GM12872 (cell line): ENCODE results near the gene ALDOA.

Source experiments
- CTCF ChIP-seq: IDR thresholded peaks from 3 replicates; pipeline ENCODE4 v1.5.1; 2011; ENCODE audit warnings: low read depth, mild to moderate bottlenecking, low read length, moderate library complexity; ENCODE audit not compliant: insufficient read depth

Gene ALDOA

GRCh38 chr16:30065102-30065942 lies at the start of gene ALDOA:
TSS of gene ALDOA (plus strand) at chr16:30065760. CDS start at chr16:30066898, 1,138 bp downstream.
- no peak for TF ChIP-seq CTCF

GRCh38 chr16:30016555-30017276 lies 48.8 kb upstream of the ALDOA start:
- TF ChIP-seq CTCF, result no peak

GRCh38 chr16:30017277-30017656 lies 48.3 kb upstream of the ALDOA start:
- no peak for TF ChIP-seq CTCF

- no peak for TF ChIP-seq CTCF
These were observed 46.8 kb upstream of the ALDOA start for GRCh38 chr16:30018731-30019158.

GRCh38 chr16:30022887-30023286 lies 42.7 kb upstream of the ALDOA start, which contains the start of gene C16orf92:
TSS of gene C16orf92 (plus strand) at chr16:30023198. CDS start at chr16:30023341, 143 bp downstream.
- no peak for TF ChIP-seq CTCF

- TF ChIP-seq CTCF, result no peak
These were observed 42.0 kb upstream of the ALDOA start for GRCh38 chr16:30023586-30023985.

GRCh38 chr16:30024451-30024850 lies 41.1 kb upstream of the ALDOA start:
- no peak for TF ChIP-seq CTCF
